ENCODE data around the gene AP1S2.

- TF ChIP-seq CTCF (IDR thresholded peaks at IDR 0.05; ENCODE audit: insufficient read depth, low read length, poor library complexity, severe bottlenecking) = no peak
- TF ChIP-seq EZH2phosphoT487 (conservative IDR thresholded peaks at IDR 0.05; ENCODE audit: low read length) = no peak
Measured at GRCh38 chrX:15825936-15826335, 28.7 kb downstream of the AP1S2 start.
